Stimulated activated naive CD8-positive, alpha-beta T cell treated with anti-CD3 and anti-CD28 coated beads, Interleukin-15, Interleukin-2, amounts not matched to agents 100 ng/mL and 50 ng/mL, for 24 hours (primary cell): ENCODE data around the gene ADAMTS19.
"Not testable (repeated sequence)": the region's sequence is repeated elsewhere in the genome, so short reads cannot be mapped to it uniquely, and the experiment has no call there.

Source experiments
- H3K27ac Mint-ChIP-seq: one replicate; pipeline ENCODE4 v1.8.0; 2021; ENCODE audit warnings: mild to moderate bottlenecking, mixed read lengths
- H3K27me3 Mint-ChIP-seq: one replicate; pipeline ENCODE4 v1.8.0; 2021; ENCODE audit warnings: mixed read lengths
- H3K36me3 Mint-ChIP-seq: one replicate; pipeline ENCODE4 v1.8.0; 2021; ENCODE audit warnings: low read depth, mixed read lengths
- H3K4me1 Mint-ChIP-seq: one replicate; pipeline ENCODE4 v1.8.0; 2021; ENCODE audit warnings: low read depth, mixed read lengths
- H3K4me3 Mint-ChIP-seq: one replicate; pipeline ENCODE4 v1.8.0; 2021; ENCODE audit warnings: mild to moderate bottlenecking, mixed read lengths
- H3K9me3 Mint-ChIP-seq: one replicate; pipeline ENCODE4 v1.8.0; 2021; ENCODE audit warnings: mixed read lengths

The ADAMTS19 gene

GRCh38 chr5:129593525-129593924 lies 133.4 kb downstream of the ADAMTS19 start:
- Mint-ChIP-seq H3K4me3 (no peak overlapping the region), H3K9me3 (no peaks in the 10 kb centered on the region), H3K27ac (no peak overlapping the region), H3K4me1 (no peaks in the 10 kb centered on the region), H3K36me3 (no peaks in the 10 kb centered on the region), H3K27me3 (no peaks in the 10 kb centered on the region)

- H3K36me3 Mint-ChIP-seq = no peaks in the 10 kb centered on the region
- no peak overlapping the region for H3K4me3 Mint-ChIP-seq
- H3K27ac Mint-ChIP-seq = no peak overlapping the region
- no peaks in the 10 kb centered on the region for H3K27me3 Mint-ChIP-seq
- no peaks in the 10 kb centered on the region for H3K9me3 Mint-ChIP-seq
- no peaks in the 10 kb centered on the region for H3K4me1 Mint-ChIP-seq
Measured at GRCh38 chr5:129601576-129601975, 141.5 kb downstream of the ADAMTS19 start.

GRCh38 chr5:129608350-129608749 lies 148.3 kb downstream of the ADAMTS19 start:
- no peaks in the 10 kb centered on the region for H3K4me1 Mint-ChIP-seq
- H3K27me3 Mint-ChIP-seq = no peaks in the 10 kb centered on the region

GRCh38 chr5:129609710-129610109 lies 149.6 kb downstream of the ADAMTS19 start:
- no peak overlapping the region for H3K27ac Mint-ChIP-seq
- H3K4me3 Mint-ChIP-seq = no peak overlapping the region
- no peaks in the 10 kb centered on the region for H3K4me1 Mint-ChIP-seq
- H3K36me3 Mint-ChIP-seq = no peaks in the 10 kb centered on the region
- no peaks in the 10 kb centered on the region for H3K27me3 Mint-ChIP-seq
- peaks cover 4% of the 10 kb centered on the region for H3K9me3 Mint-ChIP-seq

More at GRCh38 chr5:129608350-129608749, 148.3 kb downstream of the ADAMTS19 start:
- Mint-ChIP-seq H3K27ac (no peak overlapping the region), H3K4me3 (no peak overlapping the region), H3K36me3 (no peaks in the 10 kb centered on the region), H3K9me3 (peaks cover 4% of the 10 kb centered on the region)

GRCh38 chr5:129616517-129616916 lies 156.4 kb downstream of the ADAMTS19 start:
- Mint-ChIP-seq H3K27ac (no peak overlapping the region), H3K9me3 (no peaks in the 10 kb centered on the region), H3K36me3 (no peaks in the 10 kb centered on the region), H3K27me3 (no peaks in the 10 kb centered on the region), H3K4me3 (no peak overlapping the region), H3K4me1 (no peaks in the 10 kb centered on the region)

- Mint-ChIP-seq H3K36me3 (no peaks in the 10 kb centered on the region), H3K27ac (no peak overlapping the region), H3K4me1 (no peaks in the 10 kb centered on the region), H3K9me3 (no peaks in the 10 kb centered on the region), H3K4me3 (no peak overlapping the region), H3K27me3 (no peaks in the 10 kb centered on the region)
Measured at GRCh38 chr5:129617206-129617605, 157.1 kb downstream of the ADAMTS19 start.

- Mint-ChIP-seq H3K4me1 (no peaks in the 10 kb centered on the region), H3K36me3 (no peaks in the 10 kb centered on the region), H3K4me3 (no peak overlapping the region), H3K27ac (no peak overlapping the region), H3K9me3 (peaks cover 3% of the 10 kb centered on the region), H3K27me3 (no peaks in the 10 kb centered on the region)
Measured at GRCh38 chr5:129619782-129620181, 159.7 kb downstream of the ADAMTS19 start.

GRCh38 chr5:129622531-129622930 lies 162.4 kb downstream of the ADAMTS19 start:
- Mint-ChIP-seq H3K36me3 (no peaks in the 10 kb centered on the region), H3K27me3 (no peaks in the 10 kb centered on the region), H3K27ac (no peak overlapping the region), H3K4me3 (no peak overlapping the region), H3K4me1 (no peaks in the 10 kb centered on the region), H3K9me3 (peaks cover 13% of the 10 kb centered on the region)

GRCh38 chr5:129629575-129629974 lies 169.5 kb downstream of the ADAMTS19 start:
- no peaks in the 10 kb centered on the region for H3K27me3 Mint-ChIP-seq
- no peak overlapping the region for H3K27ac Mint-ChIP-seq
- H3K4me3 Mint-ChIP-seq = no peak overlapping the region
- no peaks in the 10 kb centered on the region for H3K36me3 Mint-ChIP-seq
- peaks cover 23% of the 10 kb centered on the region for H3K9me3 Mint-ChIP-seq
- H3K4me1 Mint-ChIP-seq = no peaks in the 10 kb centered on the region

- Mint-ChIP-seq H3K4me3 (no peak overlapping the region), H3K36me3 (no peaks in the 10 kb centered on the region), H3K27me3 (no peaks in the 10 kb centered on the region), H3K4me1 (no peaks in the 10 kb centered on the region), H3K9me3 (peaks cover 26% of the 10 kb centered on the region), H3K27ac (no peak overlapping the region)
Measured at GRCh38 chr5:129630101-129630500, 170.0 kb downstream of the ADAMTS19 start.

- Mint-ChIP-seq H3K36me3 (no peaks in the 10 kb centered on the region), H3K4me3 (no peak overlapping the region), H3K4me1 (no peaks in the 10 kb centered on the region), H3K27ac (no peak overlapping the region), H3K27me3 (no peaks in the 10 kb centered on the region), H3K9me3 (peaks cover 20% of the 10 kb centered on the region)
Measured at GRCh38 chr5:129631961-129632360, 171.9 kb downstream of the ADAMTS19 start.

GRCh38 chr5:129637501-129637900 lies 177.4 kb downstream of the ADAMTS19 start:
- H3K9me3 Mint-ChIP-seq = peaks cover 15% of the 10 kb centered on the region
- not testable (repeated sequence) for H3K27me3 Mint-ChIP-seq, H3K36me3 Mint-ChIP-seq, H3K4me3 Mint-ChIP-seq, H3K27ac Mint-ChIP-seq, H3K4me1 Mint-ChIP-seq

- H3K36me3 Mint-ChIP-seq = no peaks in the 10 kb centered on the region
- no peaks in the 10 kb centered on the region for H3K4me1 Mint-ChIP-seq
- H3K27me3 Mint-ChIP-seq = no peaks in the 10 kb centered on the region
- H3K4me3 Mint-ChIP-seq = no peak overlapping the region
- H3K27ac Mint-ChIP-seq = no peak overlapping the region
- peaks cover 5% of the 10 kb centered on the region for H3K9me3 Mint-ChIP-seq
Measured at GRCh38 chr5:129639331-129639730, 179.2 kb downstream of the ADAMTS19 start.

GRCh38 chr5:129652349-129653056 lies 192.4 kb downstream of the ADAMTS19 start:
- Mint-ChIP-seq H3K4me3 (no peak overlapping the region), H3K27ac (no peak overlapping the region), H3K27me3 (no peaks in the 10 kb centered on the region), H3K9me3 (peaks cover 8% of the 10 kb centered on the region), H3K36me3 (no peaks in the 10 kb centered on the region), H3K4me1 (no peaks in the 10 kb centered on the region)

GRCh38 chr5:129653057-129653375 lies 192.9 kb downstream of the ADAMTS19 start:
- Mint-ChIP-seq H3K4me1 (no peaks in the 10 kb centered on the region), H3K27ac (no peak overlapping the region), H3K27me3 (no peaks in the 10 kb centered on the region), H3K9me3 (peaks cover 8% of the 10 kb centered on the region), H3K4me3 (no peak overlapping the region), H3K36me3 (no peaks in the 10 kb centered on the region)

GRCh38 chr5:129653442-129653841 lies 193.3 kb downstream of the ADAMTS19 start:
- Mint-ChIP-seq H3K27ac (no peak overlapping the region), H3K27me3 (no peaks in the 10 kb centered on the region), H3K9me3 (peaks cover 8% of the 10 kb centered on the region), H3K4me3 (no peak overlapping the region), H3K4me1 (no peaks in the 10 kb centered on the region), H3K36me3 (no peaks in the 10 kb centered on the region)
